Rectal smooth muscle tissue (tissue), 1 donor: ENCODE measurements around the gene ZNF786.
"Not testable (repeated sequence)": the region's sequence is repeated elsewhere in the genome, so short reads cannot be mapped to it uniquely, and the experiment has no call there.

Experiments
- H3K27ac ChIP-seq: one replicate; pipeline ENCODE4 v1.7.0; 2013; ENCODE audit warnings: low read depth, low read length, inconsistent platforms
- H3K27me3 ChIP-seq: one replicate; pipeline ENCODE4 v1.7.0; 2013; ENCODE audit warnings: low read length; ENCODE audit not compliant: control insufficient read depth, insufficient read depth
- H3K36me3 ChIP-seq: one replicate; pipeline ENCODE4 v1.7.0; 2013; ENCODE audit warnings: low read length; ENCODE audit not compliant: control insufficient read depth, insufficient read depth
- H3K4me1 ChIP-seq: one replicate; pipeline ENCODE4 v1.7.0; 2013; ENCODE audit warnings: low read length; ENCODE audit not compliant: control insufficient read depth, insufficient read depth
- H3K4me3 ChIP-seq: one replicate; pipeline ENCODE4 v1.7.0; 2013; ENCODE audit warnings: low read length
- H3K9ac ChIP-seq: one replicate; pipeline ENCODE4 v1.7.0; 2013; ENCODE audit warnings: low read length

Gene ZNF786

DNA sequence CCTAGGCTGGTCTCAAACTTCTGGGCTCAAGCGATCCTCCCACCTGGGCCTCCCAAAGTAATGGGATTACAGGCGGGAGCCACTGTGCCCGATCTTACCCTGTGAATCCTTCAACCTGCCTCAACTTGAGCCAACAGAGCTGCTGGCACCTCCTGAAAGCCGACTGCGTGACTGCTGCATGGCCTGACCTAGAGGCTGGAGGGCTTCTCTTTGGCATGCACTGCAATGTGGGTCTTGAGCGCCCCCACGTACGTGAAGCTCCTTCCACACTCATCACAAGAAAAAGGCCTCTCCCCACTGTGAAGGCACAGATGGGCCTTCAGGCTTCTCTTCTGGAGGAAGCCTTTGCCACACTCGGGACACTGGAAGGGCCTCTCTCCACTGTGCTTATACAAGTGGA is 12.9 kb upstream of the ZNF786 start:
- Histone ChIP-seq H3K36me3 (no peaks in the 10 kb centered on the region), H3K27ac (no peak overlapping the region), H3K4me3 (no peak overlapping the region), H3K27me3 (no peaks in the 10 kb centered on the region), H3K4me1 (no peaks in the 10 kb centered on the region), H3K9ac (no peak overlapping the region)

DNA sequence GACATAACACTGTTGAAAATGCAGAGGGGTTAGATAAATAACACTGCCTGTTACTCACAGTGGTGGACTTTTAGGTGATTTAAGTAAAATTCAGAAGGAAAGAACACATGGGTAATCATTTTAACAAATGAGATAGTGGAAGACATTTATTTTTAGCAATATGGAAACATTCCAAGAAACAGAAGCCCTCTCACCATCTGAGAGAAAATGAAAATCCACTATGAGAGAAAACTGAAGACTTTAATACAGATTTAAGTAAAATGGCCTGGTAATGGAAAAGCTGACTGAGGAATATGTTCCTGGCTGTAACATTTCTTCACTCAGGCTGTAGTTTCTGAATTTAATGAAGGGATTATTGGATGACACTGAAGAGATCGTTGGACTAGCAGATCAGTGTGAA is 12.1 kb upstream of the ZNF786 start:
- Histone ChIP-seq H3K36me3 (no peaks in the 10 kb centered on the region), H3K27ac (no peak overlapping the region), H3K9ac (no peak overlapping the region), H3K4me3 (no peak overlapping the region), H3K4me1 (no peaks in the 10 kb centered on the region), H3K27me3 (no peaks in the 10 kb centered on the region)

DNA sequence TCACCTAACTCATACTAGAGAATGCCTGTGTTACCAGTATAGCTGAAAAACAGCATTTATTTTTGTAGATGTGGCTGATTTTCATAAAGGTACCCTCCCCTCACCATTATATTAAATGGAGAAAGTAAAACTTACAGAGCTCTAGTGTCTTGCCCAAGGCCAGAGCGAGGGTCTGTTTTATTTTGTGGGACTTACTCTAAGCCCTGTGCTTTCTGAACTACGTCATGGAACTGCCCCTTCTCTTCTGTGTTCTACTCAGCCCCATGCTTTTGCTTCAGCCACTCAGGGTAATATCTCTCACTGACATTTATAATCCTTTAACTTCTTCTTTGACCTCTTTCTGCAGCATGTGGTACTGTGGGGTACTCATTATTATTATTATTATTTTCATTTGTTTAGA is 10.3 kb upstream of the ZNF786 start:
- no peaks in the 10 kb centered on the region for H3K36me3 ChIP-seq

DNA sequence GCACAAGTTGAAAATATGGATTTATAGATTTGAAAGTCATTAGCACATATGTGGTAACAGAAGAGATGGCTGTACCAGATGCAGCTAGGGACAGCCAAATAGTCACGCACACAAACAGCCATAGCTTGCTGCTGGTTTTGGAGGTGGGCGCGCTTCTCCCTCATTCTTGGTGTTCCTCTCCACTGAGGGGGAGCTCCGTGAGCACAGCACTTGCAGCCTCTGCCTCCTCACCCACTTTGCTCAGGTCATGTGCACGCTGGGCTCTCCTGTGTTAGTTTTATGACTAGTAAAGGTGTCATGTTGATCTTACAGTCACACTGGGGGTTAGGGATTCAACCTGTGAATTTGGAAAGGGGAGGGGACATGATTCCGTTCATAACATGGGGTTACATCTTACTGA is 8.5 kb upstream of the ZNF786 start:
- no peaks in the 10 kb centered on the region for H3K27me3 ChIP-seq
- H3K9ac ChIP-seq, result no peak overlapping the region
- no peaks in the 10 kb centered on the region for H3K36me3 ChIP-seq
- H3K4me1 ChIP-seq, result no peaks in the 10 kb centered on the region
- no peak overlapping the region for H3K4me3 ChIP-seq
- H3K27ac ChIP-seq, result no peak overlapping the region

More for the DNA sequence above, 10.3 kb upstream of the ZNF786 start:
- H3K9ac ChIP-seq, result no peak overlapping the region
- H3K4me3 ChIP-seq, result no peak overlapping the region
- H3K27ac ChIP-seq, result no peak overlapping the region
- H3K4me1 ChIP-seq, result no peaks in the 10 kb centered on the region
- no peaks in the 10 kb centered on the region for H3K27me3 ChIP-seq

DNA sequence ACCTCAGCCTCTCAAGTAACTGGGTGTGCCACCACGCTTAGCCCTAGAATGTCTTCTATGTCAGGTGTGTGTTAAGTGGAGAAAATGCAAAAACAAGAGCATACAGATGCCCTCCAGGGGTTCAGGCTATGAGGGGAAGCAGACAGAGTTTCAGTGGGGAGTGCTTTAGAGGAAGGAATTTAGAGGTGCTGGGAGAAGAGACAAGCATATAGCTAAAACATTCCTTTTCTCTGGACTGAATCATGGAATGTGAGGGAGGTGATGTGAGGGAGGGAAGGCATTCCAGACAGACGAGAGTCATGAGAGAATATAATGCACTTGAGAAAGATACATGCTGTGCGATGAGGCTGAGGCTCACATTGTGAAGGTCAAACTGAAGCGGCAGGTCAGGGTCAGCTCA is 6.6 kb upstream of the ZNF786 start:
- Histone ChIP-seq H3K4me1 (no peaks in the 10 kb centered on the region), H3K27me3 (no peaks in the 10 kb centered on the region)

DNA sequence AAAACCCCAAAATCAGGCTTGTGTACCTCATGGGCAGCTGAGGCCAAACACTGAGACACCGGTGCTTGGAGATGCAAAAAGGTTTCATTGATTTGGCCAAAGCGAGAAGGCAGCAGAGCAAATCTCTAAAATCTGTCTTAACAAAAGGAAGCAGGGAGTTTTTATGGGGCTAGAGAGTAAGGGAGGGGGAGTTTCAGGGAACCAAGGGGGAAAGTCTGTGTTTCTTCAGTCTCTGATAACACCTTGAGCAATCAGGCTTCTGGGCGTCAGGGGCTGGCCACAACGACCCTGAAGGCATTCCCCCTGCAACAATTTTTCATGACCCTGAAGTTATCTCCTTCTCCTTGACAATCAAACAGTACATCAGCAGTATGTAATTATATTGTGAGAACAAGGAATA is 2.7 kb upstream of the ZNF786 start:
- H3K36me3 ChIP-seq, result no peaks in the 10 kb centered on the region
- H3K27me3 ChIP-seq, result no peaks in the 10 kb centered on the region
- no peaks in the 10 kb centered on the region for H3K4me1 ChIP-seq
- no peak overlapping the region for H3K4me3 ChIP-seq
- H3K27ac ChIP-seq, result no peak overlapping the region
- H3K9ac ChIP-seq, result no peak overlapping the region

More for the DNA sequence above, 6.6 kb upstream of the ZNF786 start:
- H3K27ac ChIP-seq, result no peak overlapping the region
- no peak overlapping the region for H3K9ac ChIP-seq
- H3K4me3 ChIP-seq, result no peak overlapping the region
- no peaks in the 10 kb centered on the region for H3K36me3 ChIP-seq

DNA sequence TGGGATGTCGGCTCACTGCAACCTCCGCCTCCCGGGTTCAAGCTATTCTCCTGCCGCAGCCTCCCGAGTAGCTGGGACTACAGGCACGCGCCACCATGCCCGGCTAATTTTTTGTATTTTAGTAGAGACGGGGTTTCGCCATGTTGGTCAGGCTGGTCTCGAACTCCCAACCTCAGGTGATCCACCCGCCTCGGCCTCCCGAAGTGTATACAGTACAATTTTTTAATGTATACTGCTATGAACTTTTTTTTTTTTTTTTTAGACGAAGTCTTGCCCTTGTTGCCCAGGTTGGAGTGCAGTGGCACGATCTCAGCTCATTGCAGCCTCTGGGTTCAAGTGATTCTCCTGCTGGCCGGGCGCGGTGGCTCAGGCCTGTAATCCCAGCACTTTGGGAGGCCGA is 1.7 kb upstream of the ZNF786 start:
- H3K4me3 ChIP-seq, H3K36me3 ChIP-seq, H3K27me3 ChIP-seq, H3K9ac ChIP-seq, H3K4me1 ChIP-seq, H3K27ac ChIP-seq: not testable (repeated sequence)

DNA sequence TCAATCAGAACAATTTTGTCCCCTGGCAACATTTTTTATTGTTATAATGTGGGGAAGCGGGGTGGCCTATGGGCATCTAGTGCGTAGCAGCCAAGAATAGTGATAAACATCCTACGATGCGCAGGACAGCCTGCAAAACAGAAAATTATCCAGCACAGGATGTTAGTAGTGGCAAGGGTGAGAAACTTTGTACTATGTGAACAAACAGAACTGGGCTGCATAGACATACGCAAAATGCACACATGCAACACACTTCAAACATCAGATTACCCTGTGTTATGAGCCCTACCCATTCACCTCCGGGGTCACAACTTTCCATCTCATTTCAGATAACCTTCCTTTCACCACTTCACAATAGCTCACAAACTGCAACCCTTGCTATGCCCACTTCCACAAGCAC is 3.1 kb downstream of the ZNF786 start:
- H3K36me3 ChIP-seq, result no peaks in the 10 kb centered on the region
- H3K9ac ChIP-seq, result no peak overlapping the region
- H3K4me1 ChIP-seq, result no peaks in the 10 kb centered on the region
- no peak overlapping the region for H3K4me3 ChIP-seq
- H3K27me3 ChIP-seq, result no peaks in the 10 kb centered on the region
- no peak overlapping the region for H3K27ac ChIP-seq

DNA sequence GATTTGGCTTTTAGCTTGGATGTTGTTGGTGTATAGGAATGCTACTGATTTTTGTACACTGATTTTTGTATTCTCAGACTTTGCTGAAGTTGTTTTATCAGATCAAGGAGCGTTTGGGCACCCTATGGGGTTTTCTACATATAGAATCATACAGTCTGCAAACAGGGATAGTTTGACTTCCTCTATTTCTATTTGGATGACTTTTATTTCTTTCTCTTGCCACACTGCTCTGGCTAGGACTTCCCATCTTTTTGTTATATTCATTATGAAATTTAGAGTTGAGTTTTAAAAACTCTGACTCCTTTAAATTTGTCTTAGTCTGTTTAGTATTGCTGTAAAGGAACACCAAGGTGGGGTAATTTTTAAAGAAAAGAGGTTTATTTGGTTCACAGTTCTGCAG is 4.7 kb downstream of the ZNF786 start:
- no peak overlapping the region for H3K9ac ChIP-seq

DNA sequence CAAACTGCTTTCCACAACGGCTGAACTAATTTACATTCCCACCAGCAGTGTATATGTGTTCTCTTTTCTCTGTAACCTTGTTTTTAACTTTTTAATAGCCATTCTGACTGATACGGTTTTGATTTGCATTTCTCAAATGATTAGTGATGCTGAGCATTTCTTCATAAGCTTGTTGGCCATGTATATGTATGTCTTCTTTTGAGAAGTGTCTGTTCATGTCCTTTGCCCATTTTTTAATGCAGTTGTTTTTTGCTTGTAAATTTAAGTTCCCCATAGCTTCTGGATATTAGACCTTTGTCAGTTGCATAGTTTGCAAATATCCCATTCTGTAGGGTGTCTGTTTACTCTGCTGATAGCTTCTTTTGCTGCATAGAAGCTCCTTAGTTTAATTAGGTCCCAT is 6.1 kb downstream of the ZNF786 start:
- Histone ChIP-seq H3K36me3 (no peaks in the 10 kb centered on the region), H3K4me1 (no peaks in the 10 kb centered on the region), H3K27ac (no peak overlapping the region), H3K27me3 (no peaks in the 10 kb centered on the region), H3K9ac (no peak overlapping the region), H3K4me3 (no peak overlapping the region)

More for the DNA sequence above, 4.7 kb downstream of the ZNF786 start:
- H3K27me3 ChIP-seq, result no peaks in the 10 kb centered on the region
- H3K36me3 ChIP-seq, result no peaks in the 10 kb centered on the region
- no peak overlapping the region for H3K27ac ChIP-seq
- no peaks in the 10 kb centered on the region for H3K4me1 ChIP-seq
- no peak overlapping the region for H3K4me3 ChIP-seq

DNA sequence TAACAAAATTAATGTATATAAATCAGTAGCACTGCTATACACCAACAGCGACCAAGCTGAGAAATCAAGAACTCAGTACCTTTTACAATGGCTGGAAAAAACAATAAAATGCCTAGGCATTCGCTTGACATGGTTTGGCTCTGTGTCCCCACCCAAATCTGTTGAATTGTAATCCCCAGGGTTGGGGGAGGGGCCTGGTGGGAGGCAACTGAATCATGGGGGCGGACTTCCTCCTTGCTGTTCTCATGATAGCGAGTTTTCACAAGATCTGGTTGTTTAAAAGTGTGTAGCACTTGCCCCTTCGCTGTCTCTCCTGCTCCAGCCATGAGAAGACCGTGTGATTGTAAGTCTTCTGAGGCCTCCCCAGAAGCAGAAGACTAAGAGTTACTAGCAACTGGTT is 8.6 kb downstream of the ZNF786 start:
- no peak overlapping the region for H3K27ac ChIP-seq
- H3K4me3 ChIP-seq, result no peak overlapping the region
- no peaks in the 10 kb centered on the region for H3K27me3 ChIP-seq
- H3K36me3 ChIP-seq, result no peaks in the 10 kb centered on the region
- H3K4me1 ChIP-seq, result no peaks in the 10 kb centered on the region
- H3K9ac ChIP-seq, result no peak overlapping the region

DNA sequence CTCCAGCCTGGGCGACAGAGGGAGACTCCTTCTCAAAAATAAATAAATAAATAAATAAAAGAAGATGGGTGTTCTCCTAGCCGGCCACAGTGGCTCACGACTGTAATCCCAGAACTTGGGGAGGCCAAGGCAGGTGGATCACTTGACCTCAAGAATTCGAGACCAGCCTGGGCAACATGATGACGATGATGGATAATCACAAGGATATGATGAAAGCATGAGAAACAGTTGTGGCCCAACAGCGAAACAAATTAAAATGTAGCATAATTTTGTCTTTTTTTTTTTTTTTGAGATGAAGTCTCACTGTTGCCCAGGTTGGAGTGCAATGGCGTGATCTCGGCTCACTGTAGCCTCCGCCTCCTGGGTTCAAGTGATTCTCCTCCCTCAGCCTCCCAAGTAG is 12.9 kb downstream of the ZNF786 start:
- Histone ChIP-seq H3K27me3 (no peaks in the 10 kb centered on the region), H3K27ac (no peak overlapping the region), H3K9ac (no peak overlapping the region), H3K36me3 (no peaks in the 10 kb centered on the region), H3K4me1 (no peaks in the 10 kb centered on the region), H3K4me3 (no peak overlapping the region)

DNA sequence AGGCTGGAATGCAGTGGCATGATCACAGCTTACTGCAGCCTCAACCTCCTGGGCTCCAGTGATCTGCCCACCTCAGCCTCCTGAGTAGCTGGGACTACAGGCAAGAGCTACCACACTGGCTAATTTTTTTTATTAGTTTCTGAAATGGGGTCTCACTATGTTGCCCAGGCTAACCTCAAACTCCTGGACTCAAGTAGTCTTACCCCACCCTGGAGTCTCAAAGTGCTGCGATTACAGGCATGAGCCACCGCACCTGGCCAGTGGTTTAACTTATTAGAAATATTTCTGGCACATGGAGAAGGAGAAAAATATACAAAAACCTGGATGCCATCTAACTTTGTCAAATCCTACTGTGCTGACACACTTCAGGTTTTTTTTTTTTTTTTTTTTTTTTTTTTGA is 15.2 kb downstream of the ZNF786 start:
- Histone ChIP-seq H3K27me3 (no peaks in the 10 kb centered on the region), H3K27ac (no peak overlapping the region), H3K4me1 (no peaks in the 10 kb centered on the region), H3K36me3 (peaks cover 11% of the 10 kb centered on the region), H3K4me3 (no peak overlapping the region), H3K9ac (no peak overlapping the region)
